ENCODE measurements around the gene ADAT2.

DNA sequence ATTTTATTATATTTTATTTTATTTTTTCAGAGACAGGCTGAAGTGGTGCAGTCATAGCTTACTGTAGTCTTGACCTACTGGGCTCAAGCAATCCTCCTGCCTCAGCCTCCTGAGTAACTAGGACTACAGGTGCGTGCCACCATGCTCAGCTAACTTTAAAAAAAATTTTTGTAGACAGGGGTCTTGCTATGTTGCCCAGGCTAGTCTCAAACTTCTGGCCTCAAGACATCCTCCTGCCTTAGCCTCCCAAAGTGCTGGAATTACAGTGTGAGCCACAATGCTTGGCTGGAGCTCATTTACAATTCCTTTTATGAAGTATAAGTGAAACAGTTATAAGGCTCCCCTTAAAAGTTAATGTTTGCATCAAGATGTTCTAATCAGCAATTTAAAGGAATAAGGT lies 46.5 kb upstream of the ADAT2 start:
- TF ChIP-seq, protein P1, sequence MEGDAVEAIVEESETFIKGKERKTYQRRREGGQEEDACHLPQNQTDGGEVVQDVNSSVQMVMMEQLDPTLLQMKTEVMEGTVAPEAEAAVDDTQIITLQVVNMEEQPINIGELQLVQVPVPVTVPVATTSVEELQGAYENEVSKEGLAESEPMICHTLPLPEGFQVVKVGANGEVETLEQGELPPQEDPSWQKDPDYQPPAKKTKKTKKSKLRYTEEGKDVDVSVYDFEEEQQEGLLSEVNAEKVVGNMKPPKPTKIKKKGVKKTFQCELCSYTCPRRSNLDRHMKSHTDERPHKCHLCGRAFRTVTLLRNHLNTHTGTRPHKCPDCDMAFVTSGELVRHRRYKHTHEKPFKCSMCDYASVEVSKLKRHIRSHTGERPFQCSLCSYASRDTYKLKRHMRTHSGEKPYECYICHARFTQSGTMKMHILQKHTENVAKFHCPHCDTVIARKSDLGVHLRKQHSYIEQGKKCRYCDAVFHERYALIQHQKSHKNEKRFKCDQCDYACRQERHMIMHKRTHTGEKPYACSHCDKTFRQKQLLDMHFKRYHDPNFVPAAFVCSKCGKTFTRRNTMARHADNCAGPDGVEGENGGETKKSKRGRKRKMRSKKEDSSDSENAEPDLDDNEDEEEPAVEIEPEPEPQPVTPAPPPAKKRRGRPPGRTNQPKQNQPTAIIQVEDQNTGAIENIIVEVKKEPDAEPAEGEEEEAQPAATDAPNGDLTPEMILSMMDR (CRISPR knock-in tag; IDR thresholded peaks at IDR 0.05) = no peak
- TF ChIP-seq SIN3B (IDR thresholded peaks at IDR 0.05; ENCODE audit: low read length) (no peak), ZZZ3 (CRISPR knock-in tag; IDR thresholded peaks at IDR 0.05; ENCODE audit: borderline replicate concordance) (no peak), ZNF747 (CRISPR knock-in tag; IDR thresholded peaks at IDR 0.05; ENCODE audit: borderline replicate concordance) (no peak), POLR2A (IDR thresholded peaks at IDR 0.05; ENCODE audit: insufficient read depth in 1 of 2, low read depth in 2 of 2, low read length in 2 of 2) (no peak), ZNF891 (CRISPR knock-in tag; IDR thresholded peaks at IDR 0.05) (no peak), ZNF121 (CRISPR knock-in tag; IDR thresholded peaks at IDR 0.05) (peak; percentile 63), ZNF431 (CRISPR knock-in tag; IDR thresholded peaks at IDR 0.05; ENCODE audit: borderline replicate concordance, low read depth) (no peak), ZBTB1 (CRISPR knock-in tag; IDR thresholded peaks at IDR 0.05; ENCODE audit: borderline replicate concordance) (no peak), IKZF4 (CRISPR knock-in tag; IDR thresholded peaks at IDR 0.05; ENCODE audit: borderline replicate concordance, low read depth, not compliant biosample characterization) (no peak), ELF1 (CRISPR knock-in tag; IDR thresholded peaks at IDR 0.05) (no peak), BRCA1 (CRISPR knock-in tag; IDR thresholded peaks at IDR 0.05) (no peak), KLF16 (CRISPR knock-in tag; IDR thresholded peaks at IDR 0.05) (no peak)
- TF ChIP-seq, protein P2, sequence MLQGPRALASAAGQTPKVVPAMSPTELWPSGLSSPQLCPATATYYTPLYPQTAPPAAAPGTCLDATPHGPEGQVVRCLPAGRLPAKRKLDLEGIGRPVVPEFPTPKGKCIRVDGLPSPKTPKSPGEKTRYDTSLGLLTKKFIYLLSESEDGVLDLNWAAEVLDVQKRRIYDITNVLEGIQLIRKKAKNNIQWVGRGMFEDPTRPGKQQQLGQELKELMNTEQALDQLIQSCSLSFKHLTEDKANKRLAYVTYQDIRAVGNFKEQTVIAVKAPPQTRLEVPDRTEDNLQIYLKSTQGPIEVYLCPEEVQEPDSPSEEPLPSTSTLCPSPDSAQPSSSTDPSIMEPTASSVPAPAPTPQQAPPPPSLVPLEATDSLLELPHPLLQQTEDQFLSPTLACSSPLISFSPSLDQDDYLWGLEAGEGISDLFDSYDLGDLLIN (CRISPR knock-in tag; IDR thresholded peaks at IDR 0.05; ENCODE audit: borderline replicate concordance) = no peak
